Mucosa of gallbladder (tissue), 1 donor: Measurements from ENCODE around the gene CNGB1. TPM values are rescaled to one million over a fixed set of nuclear protein-coding genes. Genes with fewer than 3 reads are reported as not detected.
A peak's percentile ranks its signal among the peaks of the same experiment; 100 is the strongest.
"Not testable (repeated sequence)": the region's sequence is repeated elsewhere in the genome, so short reads cannot be mapped to it uniquely, and the experiment has no call there.

Experiments used
- DNase-seq: peaks from one replicate; pipeline ENCODE4 v3.0.0-alpha.2; 2020; ENCODE audit warnings: low spot score
- total RNA-seq: library from RNA; stranded (reverse); gene quantifications from one replicate; pipeline ENCODE4 v1.2.1, GENCODE V29; 2021
- donor health status: DM: no; HTN: no; CAD: no.

CNGB1 gene
- 0.29 TPM for total RNA-seq

GRCh38 chr16:57970970-57971369 is at the start of gene CNGB1:
TSS of gene CNGB1 (minus strand) at chr16:57971128. CDS start at chr16:57967286, 3,842 bp downstream.
- no peak for DNase-seq

- no peak for DNase-seq
Measured at GRCh38 chr16:58019866-58020538, 49.1 kb upstream of the CNGB1 start.

GRCh38 chr16:58018803-58019202 is 47.9 kb upstream of the CNGB1 start:
- DNase-seq: no peak

- DNase-seq: no peak
Measured at GRCh38 chr16:58016840-58017446, 46.0 kb upstream of the CNGB1 start.

GRCh38 chr16:58013201-58013956 is 42.5 kb upstream of the CNGB1 start:
- DNase-seq: no peak

- DNase-seq: no peak
Measured at GRCh38 chr16:58012481-58012880, 41.6 kb upstream of the CNGB1 start.

GRCh38 chr16:58011652-58012051 is 40.7 kb upstream of the CNGB1 start:
- DNase-seq: no peak

- no peak for DNase-seq
Measured at GRCh38 chr16:58010886-58011285, 40.0 kb upstream of the CNGB1 start.

GRCh38 chr16:58009856-58010416 is 39.0 kb upstream of the CNGB1 start:
- DNase-seq: no peak

GRCh38 chr16:58004736-58005135 is 33.8 kb upstream of the CNGB1 start:
- DNase-seq: not testable (repeated sequence)

GRCh38 chr16:58002936-58003335 is 32.0 kb upstream of the CNGB1 start:
- DNase-seq: no peak

- DNase-seq: no peak
Measured at GRCh38 chr16:58002416-58002800, 31.5 kb upstream of the CNGB1 start.

GRCh38 chr16:58001781-58002415 is 31.0 kb upstream of the CNGB1 start:
- DNase-seq: no peak

GRCh38 chr16:58000706-58001676 is 30.1 kb upstream of the CNGB1 start, which contains the start of gene USB1:
TSS of gene USB1 (plus strand) at chr16:58001407. CDS start at chr16:58001484, 77 bp downstream.
- DNase-seq: peak; percentile 86

GRCh38 chr16:57999971-58000705 is 29.2 kb upstream of the CNGB1 start, which contains the start of gene ZNF319:
TSS of gene ZNF319 (minus strand) at chr16:58000672. CDS start at chr16:57998265, 2,407 bp downstream.
- no peak for DNase-seq

- no peak for DNase-seq
Measured at GRCh38 chr16:57999366-57999970, 28.5 kb upstream of the CNGB1 start.

GRCh38 chr16:57998992-57999365 is 28.1 kb upstream of the CNGB1 start:
- no peak for DNase-seq

GRCh38 chr16:57998486-57998885 is 27.6 kb upstream of the CNGB1 start:
- DNase-seq: no peak

- DNase-seq: no peak
Measured at GRCh38 chr16:57997528-57998265, 26.8 kb upstream of the CNGB1 start.
